Mucosa of descending colon (tissue), 3 donors: ENCODE data around the gene NR1D2. TPM values are rescaled to one million over a fixed set of nuclear protein-coding genes. Genes with fewer than 3 reads are reported as not detected.
"Not testable (repeated sequence)": the region's sequence is repeated elsewhere in the genome, so short reads cannot be mapped to it uniquely, and the experiment has no call there.

ENCODE experiments used
- ATAC-seq: fragments of 200-7000 bp; cut with Tn5 transposase; one replicate; pipeline ENCODE4 v1.9.1; 2020; ENCODE audit warnings: mild to moderate bottlenecking, moderate library complexity
- DNase-seq, 3 donors: peaks; one replicate each; pipeline ENCODE4 v3.0.0-alpha.2; 2020
- H3K36me3 ChIP-seq: fragments of 200-600 bp; one replicate; pipeline ENCODE4 v1.8.0; 2021; ENCODE audit warnings: low read depth, mild to moderate bottlenecking
- H3K4me1 ChIP-seq: fragments of 200-600 bp; one replicate; pipeline ENCODE4 v1.8.0; 2021; ENCODE audit warnings: low read depth, mild to moderate bottlenecking
- H3K4me3 ChIP-seq: fragments of 200-600 bp; one replicate; pipeline ENCODE4 v1.8.0; 2021; ENCODE audit warnings: mild to moderate bottlenecking
- H3K9me3 ChIP-seq: fragments of 200-600 bp; one replicate; pipeline ENCODE4 v1.8.0; 2021; ENCODE audit warnings: mild to moderate bottlenecking
- intact Hi-C, 2 donors: fragments of 100-400 bp; cut with DNase I in 1 of 2; cut with micrococcal nuclease in 1 of 2; formaldehyde crosslinking; loops; one replicate each; pipeline versions ENCODE4 v1.11.0 to v1.11.1; 2022; cut with DNase I, micrococcal nuclease
- long read RNA-seq, 2 donors: library from polyadenylated mRNA; unstranded; transcript quantifications; one replicate each; pipeline ENCODE4 v2.0.0, GENCODE V29; 2019 to 2021
- total RNA-seq, 3 donors: library from RNA; stranded (reverse); fragmentation: NEBNext Ultra II Directional in 2 of 3; extraction: Animal tissue kit (Norgen Biotek cat#: 25700) in 2 of 3; gene quantifications; one replicate each; pipeline versions ENCODE4 v1.2.1 to v1.2.4, GENCODE V29; 2021 to 2023
- TF ChIP-seq, protein P1 (sequence below): fragments of 200-600 bp; IDR thresholded peaks from one replicate; pipeline ENCODE4 v1.8.0; 2022; ENCODE audit warnings: antibody characterized with exemption, mild to moderate bottlenecking
- donor health status: DM: no; HTN: no; CAD: no; lungs with moderate emphysema.
- donor health status: DM: no; HTN: no; CAD: no.
- donor health status: DM: no; HTN: yes; CAD: no.

NR1D2 gene
- total RNA-seq = 10 to 100 TPM; 16.5 to 37.8 (median 28.5) TPM
- long read RNA-seq, donor 1, full-length matches to known transcripts = 33 of 43 reads
- long read RNA-seq, donor 1, partial matches to known transcripts = 3 of 43 reads
- long read RNA-seq, donor 1, other reads (novel, unspliced or antisense) = 7 of 43 reads
- long read RNA-seq, donor 2, partial matches to known transcripts = 0 of 1 reads
- long read RNA-seq, donor 2, other reads (novel, unspliced or antisense) = 1 of 1 reads

DNA sequence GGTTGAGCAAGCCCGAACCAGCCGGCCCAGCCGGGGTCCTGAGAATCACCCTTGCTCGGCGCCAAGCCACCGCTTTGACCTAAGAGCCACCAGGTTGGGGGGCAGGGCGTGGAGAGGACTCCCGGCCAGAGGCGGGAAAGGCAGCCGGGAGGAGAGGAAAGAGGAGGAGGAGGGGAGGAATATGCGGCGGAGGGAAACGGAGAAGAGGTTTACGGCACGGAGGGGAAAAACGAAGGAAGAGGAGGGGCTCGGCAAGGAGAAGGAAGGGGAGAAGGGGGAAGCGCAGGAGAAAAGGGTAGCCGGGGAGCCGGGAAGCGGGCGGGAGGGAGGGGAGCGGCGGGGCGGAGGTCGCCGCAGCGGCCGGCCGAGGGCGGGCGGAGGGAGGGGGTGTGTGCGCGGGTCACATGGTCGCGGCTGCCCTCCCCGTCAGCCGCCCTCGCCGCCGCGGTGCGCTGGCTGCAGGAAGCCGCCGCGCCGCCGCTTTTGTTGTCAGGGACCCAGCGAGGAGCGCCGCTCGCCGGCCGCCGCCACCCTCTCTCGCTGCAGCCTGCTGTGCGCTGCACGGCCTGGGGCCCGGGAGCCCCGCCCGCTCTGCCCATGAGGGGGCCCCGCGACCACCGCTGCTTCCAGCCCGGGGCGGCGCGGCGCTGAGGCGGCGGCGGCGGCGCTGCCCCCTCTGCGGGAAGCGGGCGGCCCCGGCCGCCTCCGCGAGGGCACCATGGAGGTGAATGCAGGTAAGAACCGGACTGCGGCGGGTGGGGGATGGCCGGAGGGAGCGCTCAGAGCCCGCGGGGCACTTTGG, at the start of gene NR1D2:
Gene NR1D2 (plus strand): TSS at position 426 of the 802 bp plus-strand sequence. CDS start 293 bp downstream, at position 719.
- DNase-seq = peak; percentile 87 to 91 (median 90)
- Histone ChIP-seq H3K36me3 (peaks cover 4% of the 10 kb centered on the region), H3K4me1 (peaks cover 18% of the 10 kb centered on the region), H3K4me3 (peak within 1 kb of the TSS; percentile 54), H3K9me3 (no peaks in the 10 kb centered on the region)
- intact Hi-C loops = no loop called here
- TF ChIP-seq, protein P1, sequence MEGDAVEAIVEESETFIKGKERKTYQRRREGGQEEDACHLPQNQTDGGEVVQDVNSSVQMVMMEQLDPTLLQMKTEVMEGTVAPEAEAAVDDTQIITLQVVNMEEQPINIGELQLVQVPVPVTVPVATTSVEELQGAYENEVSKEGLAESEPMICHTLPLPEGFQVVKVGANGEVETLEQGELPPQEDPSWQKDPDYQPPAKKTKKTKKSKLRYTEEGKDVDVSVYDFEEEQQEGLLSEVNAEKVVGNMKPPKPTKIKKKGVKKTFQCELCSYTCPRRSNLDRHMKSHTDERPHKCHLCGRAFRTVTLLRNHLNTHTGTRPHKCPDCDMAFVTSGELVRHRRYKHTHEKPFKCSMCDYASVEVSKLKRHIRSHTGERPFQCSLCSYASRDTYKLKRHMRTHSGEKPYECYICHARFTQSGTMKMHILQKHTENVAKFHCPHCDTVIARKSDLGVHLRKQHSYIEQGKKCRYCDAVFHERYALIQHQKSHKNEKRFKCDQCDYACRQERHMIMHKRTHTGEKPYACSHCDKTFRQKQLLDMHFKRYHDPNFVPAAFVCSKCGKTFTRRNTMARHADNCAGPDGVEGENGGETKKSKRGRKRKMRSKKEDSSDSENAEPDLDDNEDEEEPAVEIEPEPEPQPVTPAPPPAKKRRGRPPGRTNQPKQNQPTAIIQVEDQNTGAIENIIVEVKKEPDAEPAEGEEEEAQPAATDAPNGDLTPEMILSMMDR = no peak
- peak; percentile 70 for ATAC-seq

DNA sequence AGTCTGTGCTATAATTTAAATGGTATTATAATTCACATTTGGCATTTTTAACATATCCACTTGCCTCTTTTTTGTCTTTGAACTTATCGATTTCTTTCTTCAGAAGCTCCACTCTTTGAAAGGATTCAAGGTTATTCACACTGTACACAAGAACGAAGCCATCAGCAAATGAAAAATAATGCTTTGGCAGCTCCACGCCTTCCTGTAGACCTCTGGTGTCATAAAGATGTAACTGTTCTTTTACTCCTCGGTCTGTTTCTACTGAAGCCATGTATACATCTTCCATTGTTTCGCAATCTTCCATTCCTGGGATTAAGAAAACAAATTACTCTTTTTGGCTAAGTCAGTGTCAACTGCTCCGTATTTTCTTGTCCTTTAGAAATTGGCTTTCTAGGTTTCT, 44.3 kb upstream of the NR1D2 start:
- no peaks in the 10 kb centered on the region for H3K9me3 ChIP-seq
- TF ChIP-seq, protein P1 = no peak
- ATAC-seq (no peak), DNase-seq (no peak)
- intact Hi-C loops = no loop called here
- H3K4me3 ChIP-seq = no peak overlapping the region
- no peaks in the 10 kb centered on the region for H3K4me1 ChIP-seq
- no peaks in the 10 kb centered on the region for H3K36me3 ChIP-seq

DNA sequence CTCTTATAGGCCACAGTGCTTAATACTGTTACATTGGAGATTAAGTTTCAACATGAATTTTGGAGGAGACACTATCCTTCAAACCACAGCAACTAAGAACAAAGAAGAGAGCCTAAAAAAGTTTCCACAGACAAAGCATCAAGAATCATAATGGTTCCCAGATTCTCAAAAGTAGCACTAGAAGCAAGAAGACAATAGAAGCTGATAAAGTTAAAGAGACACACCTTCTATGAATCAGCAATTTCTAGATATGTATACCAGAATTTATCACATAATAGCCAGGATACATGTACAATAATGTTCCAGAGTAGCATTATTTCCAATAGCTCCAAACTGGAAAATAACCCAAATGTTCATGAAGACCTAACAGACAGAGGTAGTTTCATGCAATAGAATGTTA, 40.5 kb upstream of the NR1D2 start:
- intact Hi-C loops = no loop called here
- no peaks in the 10 kb centered on the region for H3K36me3 ChIP-seq
- DNase-seq (no peak), ATAC-seq (no peak)
- H3K4me1 ChIP-seq = no peaks in the 10 kb centered on the region
- H3K4me3 ChIP-seq = no peak overlapping the region
- H3K9me3 ChIP-seq = no peaks in the 10 kb centered on the region
- TF ChIP-seq, protein P1 = no peak

DNA sequence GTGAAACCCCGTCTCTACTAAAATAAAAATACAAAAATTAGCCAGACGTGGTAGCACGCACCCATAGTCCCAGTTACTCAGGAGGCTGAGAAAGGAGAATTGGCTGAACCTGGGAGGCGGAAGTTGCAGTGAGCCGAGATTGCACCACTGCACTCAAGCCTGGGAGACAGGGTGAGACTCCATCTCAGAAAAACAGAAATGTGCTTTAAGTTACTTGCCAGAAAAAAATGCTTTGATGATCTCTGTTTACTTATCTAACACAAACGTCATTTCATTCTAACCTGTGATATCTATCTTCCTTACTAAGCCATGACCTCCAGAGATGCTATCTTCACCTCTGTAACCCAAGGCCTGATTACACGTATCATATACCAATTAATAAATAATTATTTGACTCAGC, 35.7 kb upstream of the NR1D2 start:
- ATAC-seq (no peak), DNase-seq (no peak)

DNA sequence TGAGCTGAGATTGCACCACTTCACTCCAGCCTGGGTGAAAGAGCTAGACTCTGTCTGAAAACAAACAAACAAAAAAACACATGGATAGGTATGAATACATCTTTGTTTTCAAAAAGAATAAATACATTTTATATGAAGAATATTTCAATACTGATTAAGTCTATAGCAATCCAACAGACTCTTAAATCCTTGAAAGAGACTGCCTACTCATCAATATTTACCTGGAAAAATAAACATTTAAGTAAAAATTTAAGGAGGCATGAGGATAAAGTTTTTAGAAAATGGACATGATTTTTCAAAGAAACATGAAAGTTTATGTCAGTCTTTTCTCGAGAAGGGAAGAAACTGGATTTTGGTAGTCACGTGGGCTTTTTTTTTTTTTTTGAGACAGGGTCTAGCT, 33.7 kb upstream of the NR1D2 start:
- no peak for ATAC-seq
- no peak for DNase-seq
- no peaks in the 10 kb centered on the region for H3K36me3 ChIP-seq
- H3K9me3 ChIP-seq = no peaks in the 10 kb centered on the region
- intact Hi-C loops = no loop called here
- TF ChIP-seq, protein P1 = no peak
- H3K4me3 ChIP-seq = no peak overlapping the region
- peaks cover 4% of the 10 kb centered on the region for H3K4me1 ChIP-seq

More for the DNA sequence above, 35.7 kb upstream of the NR1D2 start:
- Histone ChIP-seq H3K9me3 (no peaks in the 10 kb centered on the region), H3K4me3 (no peak overlapping the region), H3K36me3 (no peaks in the 10 kb centered on the region), H3K4me1 (no peaks in the 10 kb centered on the region)
- intact Hi-C loops = no loop called here
- TF ChIP-seq, protein P1 = no peak

DNA sequence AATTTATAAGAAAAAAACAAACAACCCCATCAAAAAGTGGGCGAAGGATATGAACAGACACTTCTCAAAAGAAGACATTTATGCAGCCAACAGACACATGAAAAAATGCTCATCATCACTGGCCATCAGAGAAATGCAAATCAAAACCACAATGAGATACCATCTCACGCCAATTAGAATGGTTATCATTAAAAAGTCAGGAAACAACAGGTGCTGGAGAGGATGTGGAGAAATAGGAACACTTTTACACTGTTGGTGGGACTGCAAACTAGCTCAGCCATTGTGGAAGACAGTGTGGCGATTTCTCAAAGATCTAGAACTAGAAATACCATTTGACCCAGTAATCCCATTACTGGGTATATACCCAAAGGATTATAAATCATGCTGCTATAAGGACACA, 32.8 kb upstream of the NR1D2 start:
- ATAC-seq, H3K4me1 ChIP-seq, H3K4me3 ChIP-seq, H3K36me3 ChIP-seq, H3K9me3 ChIP-seq, intact Hi-C loops, DNase-seq: not testable (repeated sequence)
